HepG2 (cell line): ENCODE data around the gene SLC4A2. TPM values are rescaled to one million over a fixed set of nuclear protein-coding genes. Genes with fewer than 3 reads are reported as not detected.

Experiments used
- ATAC-seq: fragments of 200-7000 bp; cut with Tn5 transposase; 3 replicates; pipeline ENCODE4 v1.9.1; 2020; ENCODE audit warnings: mild to moderate bottlenecking, moderate library complexity
- BruUV-seq: library from RNA; stranded (reverse); fragments of 400-500 nt; replicated peaks from 2 replicates; lab custom pipeline; 2021; lab: Mats Ljungman, UMichigan
- CTCF ChIA-PET: fragments of 300-600 bp; formaldehyde crosslinking; extraction: SDS; loops from one replicate; lab custom pipeline; 2021; ENCODE audit warnings: low total read pairs, inconsistent platforms, low intra/inter-chr PET ratio; lab: Yijun Ruan, JAX
- POLR2A ChIA-PET: fragments of 350-600 bp; sonication (Branson Sonifier 250); formaldehyde crosslinking; loops from one replicate; lab custom pipeline; 2020; ENCODE audit warnings: antibody characterized with exemption, inconsistent platforms; lab: Yijun Ruan, JAX
- DNase-seq: peaks from one replicate; pipeline ENCODE4 v3.0.0-alpha.2; 2015; ENCODE audit warnings: low spot score
- FAIRE-seq: peaks from 3 replicates; lab custom pipeline; 2011; peaks lifted over from hg19 to GRCh38; lab: Jason Lieb, UNC
- H2AFZ ChIP-seq: one replicate; pipeline ENCODE4 v1.6.1; 2011; ENCODE audit warnings: low read length, inconsistent platforms
- H3K27ac ChIP-seq: fragments of 300-600 bp; 3 replicates; pipeline ENCODE4 v1.8.0; 2011; ENCODE audit warnings: mixed run types, mild to moderate bottlenecking, mixed read lengths, low read length, inconsistent platforms; ENCODE audit not compliant: insufficient read depth; ENCODE audit errors: extremely low read length
- H3K27me3 ChIP-seq, 2 experiments: fragments of 200-600 bp in 1 of 2; 2 replicates in 1 of 2; 3 replicates in 1 of 2; pipeline versions ENCODE4 v1.6.0 to v1.8.0; 2011; ENCODE audit warnings: low read length in 2 of 2, mild to moderate bottlenecking in 2 of 2, moderate library complexity in 2 of 2, inconsistent platforms in 1 of 2; ENCODE audit not compliant: insufficient read depth in 2 of 2, control insufficient read depth in 1 of 2
- H3K36me3 ChIP-seq, 2 experiments: fragments of 200-600 bp in 1 of 2; replicated peaks in 1 of 2; 2 replicates in 1 of 2; 3 replicates in 1 of 2; pipeline versions ENCODE4 v1.5.1 to v1.8.0; 2011; ENCODE audit warnings: low read length in 2 of 2, inconsistent platforms in 1 of 2; ENCODE audit not compliant: insufficient read depth in 2 of 2, control insufficient read depth in 1 of 2
- H3K4me1 ChIP-seq: 2 replicates; pipeline ENCODE4 v1.5.1; 2012; ENCODE audit warnings: low read length, inconsistent platforms; ENCODE audit not compliant: insufficient read depth
- H3K4me2 ChIP-seq: 2 replicates; pipeline ENCODE4 v1.6.0; 2011; ENCODE audit warnings: low read depth, low read length, inconsistent platforms
- H3K4me3 ChIP-seq, 3 experiments: fragments of 200-600 bp in 1 of 3; sonication (generic), shearing (Covaris generic) in 1 of 3; replicated peaks in 1 of 3; 2 replicates each; pipeline ENCODE4 v1.5.1; 2011 to 2016; ENCODE audit warnings: low read length in 3 of 3, inconsistent platforms in 2 of 3, low read depth in 2 of 3, mild to moderate bottlenecking in 2 of 3, control low read depth in 1 of 3, mixed read lengths in 1 of 3; ENCODE audit not compliant: insufficient read depth in 1 of 3
- H3K79me2 ChIP-seq: one replicate; pipeline ENCODE4 v1.6.1; 2011; ENCODE audit warnings: low read length, inconsistent platforms; ENCODE audit not compliant: insufficient read depth
- H3K9ac ChIP-seq: 2 replicates; pipeline ENCODE4 v1.6.0; 2011; ENCODE audit warnings: mild to moderate bottlenecking, low read depth, low read length, inconsistent platforms; ENCODE audit not compliant: insufficient read depth
- H3K9me3 ChIP-seq: 2 replicates; pipeline ENCODE4 v1.5.1; 2012; ENCODE audit warnings: mild to moderate bottlenecking, low read length
- H4K20me1 ChIP-seq: 2 replicates; pipeline ENCODE4 v1.6.0; 2011; ENCODE audit warnings: inconsistent platforms, mild to moderate bottlenecking, low read length, moderate library complexity; ENCODE audit not compliant: insufficient read depth
- ARHGAP35 ChIP-seq: sonication (generic); formaldehyde crosslinking; IDR thresholded peaks from 2 replicates; pipeline ENCODE4 v1.9.0; 2022; ENCODE audit warnings: mild to moderate bottlenecking, inconsistent platforms, moderate library complexity, missing genetic modification reagents, borderline replicate concordance
- EEA1 ChIP-seq: sonication (generic); formaldehyde crosslinking; IDR thresholded peaks from 2 replicates; pipeline ENCODE4 v1.5.1; 2020; ENCODE audit warnings: mild to moderate bottlenecking, missing genetic modification reagents, borderline replicate concordance
- EED ChIP-seq: sonication (generic); formaldehyde crosslinking; IDR thresholded peaks from 2 replicates; pipeline ENCODE4 v1.5.0; 2020; ENCODE audit warnings: mild to moderate bottlenecking, missing genetic modification reagents
- HMGXB4 ChIP-seq, 2 experiments: sonication (generic) in 1 of 2; formaldehyde crosslinking in 1 of 2; IDR thresholded peaks; 2 replicates each; pipeline versions ENCODE4 v1.4.0 to v1.6.1; 2018 to 2020; ENCODE audit warnings: missing genetic modification reagents in 2 of 2, borderline replicate concordance in 1 of 2, low read depth in 1 of 2, mild to moderate bottlenecking in 1 of 2, missing biosample characterization in 1 of 2
- MXD3 ChIP-seq: IDR thresholded peaks from 2 replicates; pipeline ENCODE4 v1.6.1; 2016; ENCODE audit warnings: mild to moderate bottlenecking, missing biosample characterization, missing genetic modification reagents
- MZF1 ChIP-seq: sonication (generic); formaldehyde crosslinking; IDR thresholded peaks from 2 replicates; pipeline ENCODE4 v1.8.1; 2023; ENCODE audit warnings: mild to moderate bottlenecking, missing genetic modification reagents, borderline replicate concordance
- ZKSCAN5 ChIP-seq: sonication (generic); formaldehyde crosslinking; IDR thresholded peaks from 2 replicates; pipeline ENCODE4 v1.5.1; 2020; ENCODE audit warnings: mild to moderate bottlenecking, missing genetic modification reagents
- ZNF253 ChIP-seq: sonication (generic); formaldehyde crosslinking; IDR thresholded peaks from 2 replicates; pipeline ENCODE4 v1.8.0; 2022; ENCODE audit warnings: mild to moderate bottlenecking, missing genetic modification reagents, borderline replicate concordance
- ZNF562 ChIP-seq: sonication (generic); formaldehyde crosslinking; IDR thresholded peaks from 2 replicates; pipeline ENCODE4 v1.8.0; 2022; ENCODE audit warnings: missing genetic modification reagents, borderline replicate concordance
- WGBS: methylation state at CpG from one replicate; pipeline ENCODE4 v1.1.6; 2017; ENCODE audit warnings: low lambda C conversion rate; 5-methylcytosine and 5-hydroxymethylcytosine counted together
- in situ Hi-C: cut with HindIII; loops from 2 replicates; pipeline ENCODE4 v1.10.0; 2017; ENCODE audit warnings: low pct_unique_long_range_greater_than_20kb; ENCODE audit not compliant: extremely low pct_ligation_motif_present
- intact Hi-C: fragments of 100-400 bp; cut with micrococcal nuclease; formaldehyde crosslinking; loops from one replicate; pipeline ENCODE4 v1.10.0; 2022; ENCODE audit not compliant: unreplicated experiment
- polyA plus RNA-seq, 8 experiments: library from polyadenylated mRNA; depleted of rRNA in 3 of 8; stranded (reverse) in 7 of 8; unstranded in 1 of 8; fragments of >200 nt; fragmentation: Illumina TruSeq in 4 of 8; extraction: Trizol in 4 of 8; gene quantifications; 2 replicates each; pipeline versions ENCODE4 v1.2.1 to v1.2.3, GENCODE V29; 2011 to 2016; ENCODE audit warnings: low read depth in 4 of 8, missing spikeins in 1 of 8, mixed read lengths in 1 of 8; ENCODE audit not compliant: insufficient read depth in 1 of 8
- total RNA-seq, 5 experiments: library from RNA; depleted of rRNA; stranded (reverse); fragments of >200 nt; fragmentation: Illumina TruSeq; extraction: Trizol; gene quantifications; 2 replicates each; pipeline ENCODE4 v1.2.3, GENCODE V29; 2016; ENCODE audit warnings: low read depth in 1 of 5

SLC4A2 gene
- total and polyA plus RNA-seq, 2 of the 13 experiments (the other 11 are each of a cell fraction or from before 2014, with no cell fraction given): 51.9 to 73.4 TPM

DNA sequence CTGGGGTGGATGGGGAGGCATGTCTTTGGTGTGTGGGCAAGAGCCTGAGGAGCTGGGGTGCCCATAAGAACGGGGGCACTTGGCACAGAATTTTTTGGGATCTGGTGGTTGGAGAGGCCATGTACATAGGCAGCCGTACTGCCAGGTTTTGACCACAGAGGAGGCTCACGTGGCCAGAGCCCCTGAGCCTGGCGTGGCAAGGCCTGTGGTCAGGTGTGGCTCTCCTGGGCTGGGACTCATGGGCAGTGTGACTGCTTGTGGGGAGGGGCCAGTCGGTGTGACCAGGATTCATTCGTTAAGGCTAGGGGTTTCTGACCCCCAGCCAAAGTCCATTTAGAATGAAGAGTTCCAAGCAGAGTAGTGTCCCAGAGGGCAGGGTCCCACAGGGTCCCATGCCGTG, 65.1 kb downstream of the SLC4A2 start:
- 100% methylated on average over 1 of the region's 7 CpGs for WGBS
- ATAC-seq: no peak

More for the DNA sequence above, 65.1 kb downstream of the SLC4A2 start:
- Histone ChIP-seq H3K79me2 (no peaks in the 10 kb centered on the region), H2AFZ (no peak overlapping the region), H3K9ac (no peak overlapping the region), H3K4me3 (no peak overlapping the region), H3K27me3 (no peaks in the 10 kb centered on the region), H3K36me3 (peaks cover 18 to 50% of the 10 kb centered on the region in 2 experiments), H3K4me2 (no peak overlapping the region), H3K9me3 (no peaks in the 10 kb centered on the region), H3K4me1 (no peaks in the 10 kb centered on the region), H3K27ac (no peak overlapping the region), H4K20me1 (peaks cover 6% of the 10 kb centered on the region; the same call in 1 of the 2 replicates)
- in situ Hi-C loops: loop anchor here (10.0 kb wide), 1 partner anchor 180 kb away; no protein-coding TSS in a partner anchor
- no peak for TF ChIP-seq ZNF562
- TF ChIP-seq ZKSCAN5: no peak
- no peak for TF ChIP-seq MZF1 (CRISPR knock-in tag)
- TF ChIP-seq ARHGAP35: no peak
- TF ChIP-seq ZNF253 (CRISPR knock-in tag): no peak
- TF ChIP-seq HMGXB4 (CRISPR knock-in tag; IDR thresholded peaks at IDR 0.05; ENCODE audit: borderline replicate concordance in 1 of 2, low read depth in 1 of 2): peak in 1 of 2 experiments; percentile 14; a peak in 1 of 4 replicates
- no peak for TF ChIP-seq MXD3
- 0 out of 2 replicates have a peak, but pooled peaks have one; percentile 36 for TF ChIP-seq EED (CRISPR knock-in tag)
- no peak for TF ChIP-seq EEA1 (CRISPR knock-in tag)
- intact Hi-C loops: no loop called here
- ChIA-PET POLR2A (interaction anchor here (1.0 kb wide), 2 partner anchors 15 to 62 kb away, joined by 3 read pairs; no protein-coding TSS in a partner anchor), CTCF (interaction anchor here (1.1 to 3.1 kb wide), 4 partner anchors 48 to 179 kb away, joined by 3 to 67 read pairs (median 10); no protein-coding TSS in a partner anchor)
- BruUV-seq: no TSS peak
- DNase-seq (no peak), FAIRE-seq (no peak)
